ENCODE data around the gene GPR153.

Gene GPR153

DNA sequence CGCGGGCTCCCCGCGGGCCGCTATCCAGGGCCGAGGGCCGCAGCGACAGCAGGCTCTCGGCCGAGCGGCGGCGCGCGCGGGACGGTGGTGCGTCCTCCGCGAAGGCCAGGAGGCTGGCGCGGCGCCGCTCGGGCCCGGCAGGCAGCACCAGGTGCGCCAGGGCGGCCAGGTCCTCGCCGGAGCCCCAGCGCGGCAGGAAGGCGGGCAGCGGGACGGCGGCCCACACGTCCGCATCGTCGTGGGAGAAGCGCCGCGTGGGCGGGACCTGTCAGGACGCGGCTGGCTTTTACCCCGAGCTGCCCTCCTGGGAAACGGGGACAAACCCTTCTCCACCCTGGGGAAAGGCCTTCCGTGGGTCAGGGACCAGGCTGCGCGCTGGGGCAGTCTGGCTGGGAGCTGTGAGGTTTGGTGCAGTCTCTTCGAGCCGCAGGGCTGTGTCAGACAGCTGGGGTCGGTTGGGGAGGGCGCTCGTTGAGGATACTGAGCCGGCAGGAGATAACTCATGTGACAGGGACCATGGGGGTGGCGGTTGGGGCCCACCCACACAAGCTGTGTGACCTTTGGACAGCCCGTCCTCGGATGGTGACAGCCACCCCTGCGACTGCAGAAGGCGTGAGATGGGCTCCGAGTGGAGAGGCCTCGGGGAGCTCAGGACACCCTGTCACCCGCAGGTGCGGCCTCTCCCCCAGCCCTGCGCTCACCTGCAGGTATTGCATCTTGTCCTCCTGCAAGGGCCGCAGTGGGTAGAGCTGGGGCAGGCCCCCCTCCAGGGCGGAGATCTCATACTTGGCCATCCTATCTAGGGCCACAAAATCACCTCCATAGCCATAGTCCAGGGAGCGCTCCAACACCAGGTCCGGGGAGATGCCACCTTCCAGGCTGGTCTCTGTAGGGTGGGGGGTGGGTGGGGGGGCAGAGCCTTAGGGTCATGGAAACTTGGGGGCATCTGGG is 10.9 kb downstream of the GPR153 start:
- in situ Hi-C loops (cut with MboI; ENCODE audit: low sequenced_read_pairs), result loop anchor here (10.0 kb wide), 1 partner anchor 95 kb away; no protein-coding TSS in a partner anchor

DNA sequence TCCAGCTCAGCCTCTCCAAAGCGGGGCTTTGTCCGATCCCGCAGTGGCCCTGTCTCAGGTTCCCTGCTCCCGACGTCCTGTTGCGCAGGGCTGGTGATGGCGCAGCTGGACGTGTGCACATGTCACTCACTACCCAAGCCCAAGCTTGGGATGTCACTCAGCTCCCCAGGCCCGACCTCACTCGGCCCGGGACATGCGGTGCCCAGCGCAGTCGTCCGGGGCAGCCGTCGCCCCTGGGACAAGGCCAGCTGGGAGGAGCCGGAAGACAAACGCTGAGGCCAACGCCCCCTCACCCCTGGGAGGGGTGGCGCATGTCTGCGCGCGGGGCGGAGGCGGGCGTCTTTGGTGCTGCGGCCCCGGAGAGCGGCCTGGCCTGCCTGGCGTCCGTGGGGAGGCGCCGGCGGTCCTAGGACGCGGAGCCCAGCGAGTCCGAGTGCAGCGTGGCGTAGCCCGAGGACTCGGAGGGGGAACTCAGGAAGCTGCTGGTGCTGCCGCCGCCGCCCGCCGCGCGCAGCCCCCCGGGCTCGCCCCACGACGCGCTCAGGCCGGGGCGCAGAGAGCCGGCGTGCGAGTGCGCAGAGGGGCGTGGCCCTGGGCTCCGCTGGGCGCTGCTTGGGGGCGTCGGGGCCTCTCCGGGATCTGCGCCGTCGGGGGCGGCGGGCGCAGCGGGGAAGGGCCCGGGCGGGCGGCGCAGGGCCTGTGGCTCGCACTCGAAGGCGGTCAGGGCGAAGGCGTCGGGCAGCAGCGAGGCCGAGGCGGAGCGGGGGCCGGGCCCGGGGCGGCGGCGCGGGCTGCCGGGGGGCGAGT is 11.8 kb downstream of the GPR153 start:
- in situ Hi-C loops (cut with MboI; ENCODE audit: low sequenced_read_pairs), result no loop called here

DNA sequence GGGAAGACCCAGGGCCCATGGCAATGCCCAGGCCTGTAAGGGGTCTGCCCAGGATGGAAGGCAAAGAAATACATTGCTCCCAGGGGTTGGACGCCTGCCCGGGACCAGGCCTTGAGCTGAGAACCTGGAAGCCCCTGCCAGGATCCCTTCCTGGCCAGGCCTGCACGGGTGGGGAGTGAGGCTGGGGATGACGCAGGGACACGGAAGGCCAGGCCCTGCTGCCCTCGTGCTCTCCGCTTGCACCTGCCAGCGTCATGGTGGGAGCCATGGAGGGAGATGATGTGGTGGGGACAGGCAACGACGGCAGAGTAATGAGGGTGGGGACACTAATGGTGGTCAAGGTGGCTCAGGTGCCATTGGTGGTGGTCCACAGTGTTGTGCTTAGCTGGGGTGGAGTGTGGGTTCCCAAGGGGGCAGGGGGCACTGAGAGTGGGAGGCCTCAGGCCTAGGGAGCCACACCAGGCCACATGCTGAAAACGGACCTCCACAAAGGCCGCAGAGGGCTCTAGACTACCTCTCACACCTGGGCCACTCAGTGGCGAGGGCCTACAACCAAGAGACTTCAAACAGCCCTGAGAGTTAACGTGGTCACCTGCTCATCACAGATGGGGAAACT is 12.6 kb downstream of the GPR153 start:
- in situ Hi-C loops (cut with MboI; ENCODE audit: low sequenced_read_pairs), result no loop called here

DNA sequence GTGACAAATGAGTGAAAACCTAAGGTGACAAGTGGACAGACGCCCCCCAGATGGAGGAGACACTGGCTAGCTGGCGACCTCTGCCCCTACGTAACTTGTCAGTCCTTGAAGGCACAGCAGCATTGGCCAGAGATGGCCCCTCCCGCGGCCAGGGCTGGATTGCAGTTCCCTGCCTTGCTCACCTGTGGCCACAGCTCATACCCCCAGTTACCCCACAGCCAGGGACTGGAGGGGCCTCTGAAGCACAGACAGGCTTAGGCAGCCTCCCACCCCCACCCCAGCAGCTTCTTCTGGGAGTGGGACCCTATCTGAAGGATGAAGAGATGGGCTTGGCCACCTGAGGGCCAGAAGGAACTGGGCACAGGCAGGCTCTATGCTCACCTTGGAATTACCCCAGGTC is 13.2 kb downstream of the GPR153 start:
- in situ Hi-C loops (cut with MboI; ENCODE audit: low sequenced_read_pairs), result no loop called here

DNA sequence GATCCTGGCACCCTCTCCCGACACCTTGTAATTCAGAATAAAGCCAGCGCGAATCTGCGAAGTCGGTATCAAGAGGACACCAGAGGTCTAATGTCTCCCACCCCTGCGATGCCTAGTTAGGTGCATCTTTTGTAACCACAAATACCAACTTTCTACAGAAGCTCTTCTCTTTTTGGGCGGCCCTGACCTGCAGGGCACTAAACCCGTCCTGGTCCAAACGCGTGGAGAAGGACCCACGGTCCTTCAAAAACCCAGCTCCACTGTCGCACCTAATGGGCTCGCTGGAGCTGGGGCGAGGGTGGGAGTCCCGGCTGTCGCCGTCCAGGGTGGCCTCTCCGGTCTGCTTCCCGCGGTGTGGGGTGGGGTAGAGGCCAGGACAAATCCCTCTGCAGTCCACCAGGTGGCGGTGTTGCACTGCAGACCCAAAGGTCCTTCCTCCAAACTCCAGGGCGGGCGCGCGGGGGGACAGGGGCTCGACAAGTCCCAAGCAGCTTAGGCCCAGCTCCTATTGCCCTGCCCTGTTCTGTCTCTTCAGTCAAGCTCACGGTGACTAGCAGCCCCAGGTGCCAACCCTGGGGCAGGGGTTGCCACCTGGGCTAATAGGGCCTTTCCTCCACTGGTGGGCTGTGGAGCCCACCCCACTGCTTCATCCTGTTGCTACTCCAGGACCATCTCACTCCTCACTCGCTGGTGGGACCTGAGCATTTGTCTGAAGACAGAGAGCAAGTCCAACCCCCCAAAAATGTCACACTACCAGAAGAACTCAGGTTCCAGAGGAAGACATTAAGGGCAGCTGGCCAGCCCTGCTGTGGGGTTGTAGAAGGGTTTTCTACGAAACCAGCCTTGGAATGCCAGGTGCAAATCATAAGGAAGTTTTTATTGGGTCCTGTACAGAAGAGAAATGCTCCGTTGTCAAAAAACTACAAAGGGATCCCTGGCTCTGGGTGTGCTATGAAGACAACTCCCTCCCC is 14.1 kb downstream of the GPR153 start:
- in situ Hi-C loops (cut with MboI; ENCODE audit: low sequenced_read_pairs), result no loop called here

DNA sequence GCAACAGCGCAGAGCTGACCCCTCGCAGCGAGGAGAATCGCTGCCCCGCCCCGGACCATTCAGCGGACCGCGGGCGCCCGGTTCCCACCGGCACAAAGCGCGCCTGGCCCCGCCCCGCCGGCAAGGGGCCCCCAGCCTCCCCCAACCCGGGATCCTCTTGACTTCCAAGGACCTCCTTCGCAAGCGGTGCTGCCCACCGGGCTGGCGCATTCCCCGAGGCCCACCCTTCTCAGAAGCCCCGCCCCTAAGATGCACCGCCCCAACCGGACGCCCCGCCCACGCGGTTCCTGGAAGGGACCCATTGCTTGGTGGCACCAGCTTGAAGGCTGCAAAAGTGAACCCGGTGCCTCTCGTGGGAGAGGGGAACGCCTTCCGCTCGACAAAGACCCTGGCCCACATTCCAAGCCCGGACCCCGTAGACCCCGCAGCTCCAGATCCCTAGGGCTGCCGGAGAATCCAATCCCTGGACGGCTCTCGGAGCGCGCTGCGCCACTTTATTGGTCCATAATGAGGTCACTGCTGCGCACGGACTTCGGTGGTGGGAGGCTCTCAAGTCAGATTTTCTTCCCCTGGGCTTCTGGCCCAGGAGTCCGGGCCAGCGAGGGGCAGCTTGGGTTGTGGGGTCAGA is 14.9 kb downstream of the GPR153 start:
- in situ Hi-C loops (cut with MboI; ENCODE audit: low sequenced_read_pairs), result no loop called here

DNA sequence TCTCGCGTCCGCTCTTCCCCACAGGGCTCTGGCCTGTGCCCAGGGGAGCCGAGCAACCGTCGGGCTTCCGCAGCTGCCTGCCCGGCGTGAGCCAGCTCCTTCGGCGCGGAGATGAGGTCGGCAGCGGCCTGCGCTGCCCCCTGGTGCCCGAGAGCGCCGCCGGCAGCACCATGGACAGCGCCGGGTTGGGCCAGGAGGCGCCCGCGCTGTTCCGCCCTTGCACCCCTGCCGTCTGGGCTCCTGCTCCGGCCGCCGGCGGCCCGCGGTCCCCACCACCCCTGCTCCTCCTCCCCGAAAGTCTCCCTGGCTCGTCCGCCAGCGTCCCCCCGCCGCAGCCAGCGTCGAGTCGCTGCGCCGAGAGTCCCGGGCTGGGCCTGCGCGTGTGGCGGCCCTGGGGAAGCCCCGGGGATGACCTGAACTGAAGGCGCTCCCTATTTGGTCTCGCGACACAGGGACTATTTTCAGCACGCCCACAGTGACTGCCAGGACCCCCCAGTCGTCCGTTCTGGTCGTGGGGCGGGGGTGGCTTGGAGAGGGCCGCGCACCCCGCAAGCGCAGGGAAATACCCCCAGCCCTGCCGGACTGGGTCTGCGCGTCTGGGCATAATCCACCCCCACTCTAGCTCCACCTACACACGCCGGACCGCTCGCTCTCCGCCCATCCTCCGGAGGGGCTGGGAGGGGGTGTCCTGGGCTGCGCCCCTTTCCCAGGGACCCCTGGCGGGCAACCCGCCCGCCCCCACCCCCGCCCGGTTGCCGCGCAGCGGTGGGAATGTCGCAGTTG is 15.6 kb downstream of the GPR153 start:
- in situ Hi-C loops (cut with MboI; ENCODE audit: low sequenced_read_pairs), result no loop called here

DNA sequence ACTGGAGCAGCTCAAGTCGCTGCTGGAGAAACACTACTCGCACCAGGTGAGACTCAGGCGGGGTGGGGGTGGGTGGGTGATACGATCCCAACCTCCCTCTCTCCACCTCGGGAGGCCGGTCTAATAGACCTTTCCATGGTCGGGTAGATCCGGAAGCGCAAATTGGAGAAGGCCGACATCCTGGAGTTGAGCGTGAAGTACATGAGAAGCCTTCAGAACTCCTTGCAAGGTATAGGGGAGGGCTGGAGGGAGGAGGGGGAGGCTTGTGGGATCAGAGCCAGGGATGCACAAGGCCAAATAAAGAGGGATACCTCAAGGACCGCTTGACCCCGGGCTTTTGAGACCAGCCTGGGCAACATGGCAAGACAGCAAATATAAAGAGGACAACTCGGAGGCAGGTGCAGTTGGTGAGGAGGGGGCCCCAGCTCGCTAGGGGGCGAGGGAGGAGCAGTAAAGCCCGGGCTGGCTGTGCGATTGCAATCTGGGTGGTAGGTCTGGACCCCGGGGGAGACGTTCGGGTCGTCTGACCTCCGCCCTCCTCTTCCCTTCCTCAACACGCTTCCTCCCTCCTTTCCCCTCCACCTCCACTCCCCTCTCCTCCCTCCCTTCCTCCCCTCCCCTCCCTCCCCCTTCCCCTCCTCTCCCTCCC is 16.4 kb downstream of the GPR153 start:
- in situ Hi-C loops (cut with MboI; ENCODE audit: low sequenced_read_pairs), result no loop called here

DNA sequence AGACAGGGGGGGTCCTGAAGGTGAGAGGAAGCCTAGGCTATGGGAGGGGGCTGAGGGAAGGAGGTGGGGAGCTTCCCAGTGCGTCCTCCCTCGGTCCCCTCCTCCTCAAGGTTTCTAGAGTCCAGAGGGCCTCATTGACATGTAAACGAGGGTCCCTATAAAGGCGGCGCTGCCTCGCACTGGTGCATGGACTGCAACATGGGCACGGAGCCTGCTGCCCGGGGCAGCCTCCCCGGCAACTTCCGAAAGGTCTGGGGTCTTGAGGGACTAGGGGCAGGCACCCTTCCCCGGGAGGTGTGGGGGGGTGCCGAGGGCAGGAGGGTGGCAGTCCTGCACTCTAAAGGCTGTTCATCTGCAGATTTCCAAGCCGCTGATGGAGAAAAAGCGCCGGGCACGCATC is 16.9 kb downstream of the GPR153 start, which contains the start of gene HES3:
HES3 (plus strand) TSS at position 187 of the 400 bp plus-strand sequence; CDS start at position 374, 187 bp downstream.
- in situ Hi-C loops (cut with MboI; ENCODE audit: low sequenced_read_pairs), result no loop called here

DNA sequence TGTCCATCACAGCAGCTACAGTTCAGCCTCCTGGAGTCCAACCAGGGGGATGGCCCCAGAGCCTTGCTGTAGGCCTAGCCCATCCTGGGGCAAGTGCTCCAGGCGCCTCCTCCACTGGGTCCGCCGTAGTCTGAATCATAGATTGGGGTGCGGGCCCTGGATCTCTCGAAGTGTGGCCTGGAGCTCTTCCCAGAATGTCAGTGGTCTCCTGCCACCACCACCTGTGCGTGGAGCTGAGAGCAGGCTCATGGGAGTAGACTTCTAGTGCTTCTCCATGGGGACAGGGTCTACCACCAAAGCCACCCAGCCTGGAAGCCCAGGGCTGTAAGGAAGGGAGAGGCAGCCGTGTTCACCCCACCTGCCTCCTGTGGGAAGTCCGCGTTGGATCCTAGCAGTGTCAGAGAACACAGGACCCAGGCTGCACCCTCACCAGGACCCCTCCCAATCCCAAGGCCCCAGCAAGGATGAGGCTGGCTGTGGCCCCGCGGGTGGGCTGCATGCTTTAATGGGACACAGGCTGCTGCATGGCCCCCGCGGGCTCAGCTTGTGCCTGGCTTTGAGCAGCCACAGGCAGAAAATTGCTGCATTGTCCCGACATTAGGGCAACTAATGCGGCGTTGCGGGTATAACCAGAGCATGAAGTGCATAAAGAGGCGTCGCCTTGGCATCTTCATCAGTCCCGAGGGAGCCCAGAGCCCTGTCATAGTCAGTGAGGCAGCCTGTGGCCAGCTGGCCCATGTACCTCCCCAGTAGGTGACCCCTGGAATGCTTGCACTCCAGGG is 17.7 kb downstream of the GPR153 start:
- in situ Hi-C loops (cut with MboI; ENCODE audit: low sequenced_read_pairs), result no loop called here

DNA sequence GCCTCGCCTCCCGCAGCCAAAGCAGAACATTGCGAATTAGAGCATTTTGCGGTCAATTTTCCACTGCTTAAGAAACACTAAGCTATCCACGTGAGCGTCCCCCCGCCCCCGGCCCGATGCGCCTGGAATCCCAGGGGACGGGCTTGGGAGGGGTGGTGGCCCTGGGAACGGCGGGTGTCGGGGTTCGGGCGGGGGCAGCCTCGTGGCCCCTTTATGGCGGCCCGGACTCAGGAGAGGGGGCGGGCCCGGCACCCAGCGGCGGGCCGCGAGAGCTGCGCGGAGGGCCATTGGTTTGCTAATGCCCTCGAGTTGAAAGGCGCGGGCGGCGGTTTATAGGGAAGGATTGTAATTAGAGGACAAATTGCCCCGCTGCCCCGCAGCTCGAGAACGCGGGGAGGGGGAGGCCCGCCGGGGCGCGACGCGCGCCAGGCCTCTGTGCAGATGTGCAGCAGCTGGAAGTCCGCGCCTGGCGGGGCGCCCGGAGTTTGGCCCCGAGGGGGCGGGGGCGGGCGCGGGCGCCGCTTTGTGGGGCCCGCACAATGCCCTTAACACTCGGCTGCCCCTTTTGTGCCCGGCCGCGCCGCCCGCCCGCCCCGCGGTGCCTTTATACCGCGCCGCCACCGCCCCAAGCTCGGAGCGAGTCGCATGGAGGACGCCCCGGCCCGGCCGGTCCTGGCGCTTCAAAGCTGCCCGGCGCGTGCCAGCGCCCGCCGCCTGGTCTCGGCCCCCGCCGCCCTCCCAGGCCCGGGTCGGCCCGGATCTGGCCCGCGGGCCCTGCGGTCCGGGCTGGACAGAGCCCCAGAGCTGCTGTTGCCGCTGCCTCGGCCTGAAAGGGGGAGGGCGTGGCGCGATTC is 18.8 kb downstream of the GPR153 start:
- in situ Hi-C loops (cut with MboI; ENCODE audit: low sequenced_read_pairs), result no loop called here

DNA sequence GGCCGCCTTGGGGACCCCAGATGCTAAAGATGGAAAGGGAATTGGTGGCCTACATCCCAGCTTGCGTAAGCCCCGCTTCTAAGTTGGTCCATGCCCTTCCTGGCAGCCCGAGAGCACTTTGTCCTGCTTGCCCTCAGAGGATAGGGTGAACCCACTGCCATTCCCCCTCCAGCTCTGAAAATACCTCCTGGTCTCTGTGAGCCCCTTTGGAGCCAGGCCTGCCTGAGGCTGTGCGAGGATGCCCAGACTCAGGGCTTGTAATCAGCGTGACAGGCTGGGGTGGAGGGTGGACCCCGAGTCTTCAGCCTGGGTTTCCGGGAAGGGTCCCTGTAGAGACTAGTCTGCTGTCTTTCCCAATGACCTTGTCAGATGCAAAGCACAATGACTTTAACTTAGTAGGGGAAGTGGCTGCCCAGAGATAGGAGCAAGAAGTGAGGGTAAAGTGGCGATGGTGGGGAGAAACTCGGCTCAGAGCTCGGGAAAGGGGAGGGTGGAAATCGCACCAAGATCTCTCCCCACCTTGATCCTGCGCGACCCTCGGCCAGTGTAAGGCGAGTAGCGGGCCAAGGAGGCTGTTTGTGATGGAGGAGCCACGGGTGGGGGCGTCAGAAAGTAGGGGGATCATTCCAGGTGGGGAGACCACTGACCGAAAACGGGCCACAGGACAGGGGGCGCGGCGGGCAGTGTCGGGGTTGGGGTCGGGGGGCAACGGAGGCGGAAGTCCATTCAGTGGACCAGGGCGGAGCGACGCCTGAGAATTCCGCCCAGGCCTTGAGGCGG is 19.6 kb downstream of the GPR153 start:
- in situ Hi-C loops (cut with MboI; ENCODE audit: low sequenced_read_pairs), result no loop called here

DNA sequence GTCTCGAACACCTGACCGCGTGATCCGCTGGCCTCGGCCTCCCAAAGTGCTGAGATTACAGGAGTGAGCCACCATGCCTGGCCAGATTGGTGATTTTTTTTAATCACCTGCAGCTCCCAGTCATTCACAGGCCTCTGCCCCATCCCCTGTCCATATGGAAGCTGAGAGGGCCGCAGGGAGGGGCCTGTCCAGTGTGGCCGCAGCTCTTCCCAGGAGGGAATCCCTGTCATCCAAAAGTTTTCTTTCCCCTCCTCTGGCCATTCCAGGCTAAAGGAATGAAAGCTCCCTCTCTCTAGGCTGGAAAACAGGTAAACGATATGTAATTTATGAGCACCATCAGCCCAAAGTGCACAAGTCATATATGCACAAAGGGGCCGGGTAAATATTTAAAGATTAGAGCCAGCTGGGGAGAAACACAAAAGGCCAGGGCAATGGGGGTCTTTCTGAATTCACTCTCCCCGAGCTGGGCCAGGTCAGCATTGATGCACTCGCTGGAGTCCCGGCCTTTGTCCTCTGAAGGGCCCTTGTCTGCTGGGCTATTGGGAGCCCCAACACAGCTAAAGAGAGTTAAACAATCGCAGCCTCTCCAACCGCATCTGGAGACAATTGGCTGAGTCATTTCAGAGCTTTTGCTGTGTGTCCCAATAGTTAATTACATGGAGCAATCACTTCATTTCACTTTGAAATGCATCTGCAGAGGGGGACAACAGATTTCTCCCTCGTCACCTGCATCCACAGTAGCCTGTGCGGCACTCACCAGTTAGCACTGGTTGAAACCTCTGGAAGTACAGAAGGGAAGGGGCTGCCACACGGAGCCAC is 20.7 kb downstream of the GPR153 start:
- in situ Hi-C loops (cut with MboI; ENCODE audit: low sequenced_read_pairs), result no loop called here

DNA sequence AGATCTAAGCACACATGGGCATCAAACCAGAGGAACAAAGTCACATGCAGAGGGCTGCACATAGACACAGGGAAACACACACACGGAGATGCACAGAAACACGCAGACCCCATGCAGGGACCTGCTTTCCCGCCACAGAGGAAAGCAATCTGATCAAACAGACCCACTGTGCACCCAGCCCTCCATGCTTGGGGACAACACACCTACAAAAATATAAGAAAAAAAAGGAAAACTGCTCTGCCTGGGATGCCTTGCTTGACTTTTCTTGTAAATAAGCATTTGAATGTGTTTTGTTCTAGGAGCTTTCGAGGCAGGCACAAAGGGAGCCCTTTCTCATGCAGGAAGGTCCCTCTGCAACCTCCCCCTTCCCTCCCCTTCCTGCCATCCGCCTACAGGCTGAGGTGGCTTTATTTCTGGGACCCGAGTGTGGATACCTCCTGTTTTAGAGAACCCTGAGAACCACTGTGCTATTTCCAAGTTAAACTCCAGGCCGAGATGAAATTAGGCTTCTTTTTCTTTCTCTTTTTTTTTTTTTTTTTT is 21.6 kb downstream of the GPR153 start:
- in situ Hi-C loops (cut with MboI; ENCODE audit: low sequenced_read_pairs), result no loop called here

DNA sequence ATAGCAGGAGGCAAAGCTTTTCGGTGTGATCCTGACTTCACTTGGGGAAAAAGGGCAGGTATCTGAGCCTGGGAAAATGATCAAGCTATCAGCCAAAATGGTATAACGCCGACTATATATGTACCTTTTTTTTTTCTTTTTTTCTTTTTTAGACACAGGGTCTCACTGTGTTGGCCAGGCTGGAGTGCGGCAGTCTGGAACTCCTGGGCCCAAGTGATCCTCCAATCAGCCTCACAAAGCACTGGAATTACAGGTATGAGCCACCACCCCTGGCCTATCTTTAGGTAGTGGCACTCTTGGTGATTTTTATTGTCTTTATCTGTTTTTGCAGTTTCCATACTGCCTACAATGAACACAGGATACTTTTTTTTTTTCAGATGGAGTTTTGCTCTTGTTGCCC is 23.8 kb downstream of the GPR153 start:
- in situ Hi-C loops (cut with MboI; ENCODE audit: low sequenced_read_pairs), result no loop called here
